Measurements from ENCODE around the gene LCE3B. TPM values are rescaled to one million over a fixed set of nuclear protein-coding genes. Genes with fewer than 3 reads are reported as not detected.
A peak's percentile ranks its signal among the peaks of the same experiment; 100 is the strongest.

The LCE3B gene
- total and polyA plus RNA-seq, 4 donors = not detected

GRCh38 chr1:152630596-152630995 is 17.0 kb downstream of the LCE3B start:
- no peak for DNase-seq
- 90 to 92% methylated on average over 3 of the region's 3 CpGs for WGBS, 2 donors
- H3K27me3 ChIP-seq (ENCODE audit: control insufficient read depth in 3 of 3, insufficient read depth in 3 of 3, low read length in 2 of 3) = no peaks in the 10 kb centered on the region

DNA sequence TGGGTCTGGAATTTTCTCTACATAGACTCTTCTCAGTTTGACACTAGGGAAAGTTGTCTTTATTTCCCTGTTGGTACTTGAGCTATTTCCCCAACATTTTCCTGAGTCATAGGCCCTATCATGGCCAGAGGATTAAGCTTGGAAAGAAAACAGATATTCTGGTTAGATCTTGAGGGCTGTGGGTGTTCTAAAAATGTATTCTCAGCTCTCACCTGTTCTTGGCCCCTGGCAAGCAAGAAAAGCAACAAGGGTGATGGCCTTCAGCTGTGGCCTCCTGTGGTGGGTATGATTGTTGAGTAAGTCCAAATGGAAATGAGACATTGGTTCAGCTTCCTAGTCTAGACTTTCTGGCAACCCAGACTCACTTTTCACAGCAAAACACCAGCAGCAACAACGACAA is 26.7 kb downstream of the LCE3B start:
- no peak overlapping the region for H3K27ac ChIP-seq (ENCODE audit: low read depth in 1 of 2, low read length in 1 of 2)
- no peaks in the 10 kb centered on the region for H3K36me3 ChIP-seq (ENCODE audit: control insufficient read depth in 4 of 4, insufficient read depth in 4 of 4, low read length in 4 of 4)
- 63 to 64% methylated on average over 1 of the region's 1 CpG for WGBS, 2 donors
- DNase-seq (no peak), ATAC-seq (ENCODE audit: insufficient read depth, low FRiP score) (no peak)
- no peaks in the 10 kb centered on the region for H3K27me3 ChIP-seq (ENCODE audit: control insufficient read depth in 3 of 3, insufficient read depth in 3 of 3, low read length in 2 of 3)
- H3K9me3 ChIP-seq (ENCODE audit: control insufficient read depth in 4 of 4, insufficient read depth in 3 of 4, low read length in 3 of 4) = peaks cover 0 to 10% (median 1%) of the 10 kb centered on the region in 4 donors
- H3K9ac ChIP-seq (ENCODE audit: insufficient read depth in 1 of 2, low read length in 2 of 2) = no peak overlapping the region
- no peak overlapping the region for H3K4me3 ChIP-seq
- no peaks in the 10 kb centered on the region for H3K4me1 ChIP-seq (ENCODE audit: control insufficient read depth in 5 of 5, insufficient read depth in 5 of 5, low read length in 5 of 5)
- TF ChIP-seq, protein P1, sequence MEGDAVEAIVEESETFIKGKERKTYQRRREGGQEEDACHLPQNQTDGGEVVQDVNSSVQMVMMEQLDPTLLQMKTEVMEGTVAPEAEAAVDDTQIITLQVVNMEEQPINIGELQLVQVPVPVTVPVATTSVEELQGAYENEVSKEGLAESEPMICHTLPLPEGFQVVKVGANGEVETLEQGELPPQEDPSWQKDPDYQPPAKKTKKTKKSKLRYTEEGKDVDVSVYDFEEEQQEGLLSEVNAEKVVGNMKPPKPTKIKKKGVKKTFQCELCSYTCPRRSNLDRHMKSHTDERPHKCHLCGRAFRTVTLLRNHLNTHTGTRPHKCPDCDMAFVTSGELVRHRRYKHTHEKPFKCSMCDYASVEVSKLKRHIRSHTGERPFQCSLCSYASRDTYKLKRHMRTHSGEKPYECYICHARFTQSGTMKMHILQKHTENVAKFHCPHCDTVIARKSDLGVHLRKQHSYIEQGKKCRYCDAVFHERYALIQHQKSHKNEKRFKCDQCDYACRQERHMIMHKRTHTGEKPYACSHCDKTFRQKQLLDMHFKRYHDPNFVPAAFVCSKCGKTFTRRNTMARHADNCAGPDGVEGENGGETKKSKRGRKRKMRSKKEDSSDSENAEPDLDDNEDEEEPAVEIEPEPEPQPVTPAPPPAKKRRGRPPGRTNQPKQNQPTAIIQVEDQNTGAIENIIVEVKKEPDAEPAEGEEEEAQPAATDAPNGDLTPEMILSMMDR (IDR thresholded peaks at IDR 0.05; ENCODE audit: control extremely low read depth, extremely low read depth) = no peak

More at GRCh38 chr1:152630596-152630995, 17.0 kb downstream of the LCE3B start:
- Histone ChIP-seq H3K36me3 (ENCODE audit: control insufficient read depth in 4 of 4, insufficient read depth in 4 of 4, low read length in 4 of 4) (no peaks in the 10 kb centered on the region), H3K4me3 (no peak overlapping the region), H3K4me1 (ENCODE audit: control insufficient read depth in 5 of 5, insufficient read depth in 5 of 5, low read length in 5 of 5) (no peaks in the 10 kb centered on the region), H3K27ac (ENCODE audit: low read depth in 1 of 2, low read length in 1 of 2) (no peak overlapping the region), H3K9ac (ENCODE audit: insufficient read depth in 1 of 2, low read length in 2 of 2) (no peak overlapping the region), H3K9me3 (ENCODE audit: control insufficient read depth in 4 of 4, insufficient read depth in 3 of 4, low read length in 3 of 4) (peaks cover 0 to 10% (median 6%) of the 10 kb centered on the region in 4 donors)
- TF ChIP-seq, protein P1 (IDR thresholded peaks at IDR 0.05; ENCODE audit: control extremely low read depth, extremely low read depth) = no peak
- ATAC-seq (ENCODE audit: insufficient read depth, low FRiP score) = no peak

DNA sequence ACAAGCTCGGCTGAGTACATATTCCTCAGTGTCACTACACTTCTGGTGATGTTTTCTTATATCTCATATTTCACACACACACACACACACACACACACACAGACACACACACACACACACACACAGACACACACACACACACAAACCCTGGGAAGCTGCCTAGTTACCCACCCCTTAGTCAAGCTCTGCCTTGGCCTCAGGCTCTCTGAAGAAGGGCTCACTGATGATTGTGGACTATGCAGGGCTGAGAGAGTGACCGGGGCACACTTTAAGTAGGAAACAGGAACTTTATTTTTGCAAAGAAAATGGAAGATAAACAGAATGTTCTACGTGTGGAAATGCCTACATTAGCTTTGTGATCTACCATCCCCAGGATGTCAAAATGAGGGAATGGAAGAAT is 30.3 kb downstream of the LCE3B start:
- peaks cover 0 to 3% (median 1%) of the 10 kb centered on the region in 4 donors for H3K9me3 ChIP-seq (ENCODE audit: control insufficient read depth in 4 of 4, insufficient read depth in 3 of 4, low read length in 3 of 4)
- TF ChIP-seq, protein P1 (IDR thresholded peaks at IDR 0.05; ENCODE audit: control extremely low read depth, extremely low read depth) = no peak
- H3K4me1 ChIP-seq (ENCODE audit: control insufficient read depth in 5 of 5, insufficient read depth in 5 of 5, low read length in 5 of 5) = no peaks in the 10 kb centered on the region
- DNase-seq (no peak), ATAC-seq (ENCODE audit: insufficient read depth, low FRiP score) (no peak)
- H3K4me3 ChIP-seq = no peak overlapping the region
- no peaks in the 10 kb centered on the region for H3K27me3 ChIP-seq (ENCODE audit: control insufficient read depth in 3 of 3, insufficient read depth in 3 of 3, low read length in 2 of 3)
- H3K9ac ChIP-seq (ENCODE audit: insufficient read depth in 1 of 2, low read length in 2 of 2) = no peak overlapping the region
- no peak overlapping the region for H3K27ac ChIP-seq (ENCODE audit: low read depth in 1 of 2, low read length in 1 of 2)
- H3K36me3 ChIP-seq (ENCODE audit: control insufficient read depth in 4 of 4, insufficient read depth in 4 of 4, low read length in 4 of 4) = no peaks in the 10 kb centered on the region
- WGBS, 2 donors = 49 to 61% methylated on average over 3 of the region's 3 CpGs

GRCh38 chr1:152645146-152645545 is 31.5 kb downstream of the LCE3B start:
- no peak overlapping the region for H3K27ac ChIP-seq (ENCODE audit: low read depth in 1 of 2, low read length in 1 of 2)
- ATAC-seq (ENCODE audit: insufficient read depth, low FRiP score) (no peak), DNase-seq (peak in 1 of 3 donors; percentile 1)
- H3K9ac ChIP-seq (ENCODE audit: insufficient read depth in 1 of 2, low read length in 2 of 2) = no peak overlapping the region
- H3K4me1 ChIP-seq (ENCODE audit: control insufficient read depth in 5 of 5, insufficient read depth in 5 of 5, low read length in 5 of 5) = no peaks in the 10 kb centered on the region
- peaks cover 0 to 3% (median 0%) of the 10 kb centered on the region in 4 donors for H3K9me3 ChIP-seq (ENCODE audit: control insufficient read depth in 4 of 4, insufficient read depth in 3 of 4, low read length in 3 of 4)
- no peaks in the 10 kb centered on the region for H3K27me3 ChIP-seq (ENCODE audit: control insufficient read depth in 3 of 3, insufficient read depth in 3 of 3, low read length in 2 of 3)
- H3K4me3 ChIP-seq = no peak overlapping the region
- 43 to 46% methylated on average over 3 of the region's 3 CpGs for WGBS, 2 donors
- TF ChIP-seq, protein P1 (IDR thresholded peaks at IDR 0.05; ENCODE audit: control extremely low read depth, extremely low read depth) = no peak
- H3K36me3 ChIP-seq (ENCODE audit: control insufficient read depth in 4 of 4, insufficient read depth in 4 of 4, low read length in 4 of 4) = no peaks in the 10 kb centered on the region

Data from lung (tissue), 12 donors.